ENCODE results near the gene TSKU. TPM values are rescaled to one million over a fixed set of nuclear protein-coding genes. Genes with fewer than 3 reads are reported as not detected.
"Not testable (repeated sequence)": the region's sequence is repeated elsewhere in the genome, so short reads cannot be mapped to it uniquely, and the experiment has no call there.

Gene TSKU, protein sequence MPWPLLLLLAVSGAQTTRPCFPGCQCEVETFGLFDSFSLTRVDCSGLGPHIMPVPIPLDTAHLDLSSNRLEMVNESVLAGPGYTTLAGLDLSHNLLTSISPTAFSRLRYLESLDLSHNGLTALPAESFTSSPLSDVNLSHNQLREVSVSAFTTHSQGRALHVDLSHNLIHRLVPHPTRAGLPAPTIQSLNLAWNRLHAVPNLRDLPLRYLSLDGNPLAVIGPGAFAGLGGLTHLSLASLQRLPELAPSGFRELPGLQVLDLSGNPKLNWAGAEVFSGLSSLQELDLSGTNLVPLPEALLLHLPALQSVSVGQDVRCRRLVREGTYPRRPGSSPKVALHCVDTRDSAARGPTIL
- total RNA-seq: 10 to 100 TPM; 71.2 to 72.8 TPM

DNA sequence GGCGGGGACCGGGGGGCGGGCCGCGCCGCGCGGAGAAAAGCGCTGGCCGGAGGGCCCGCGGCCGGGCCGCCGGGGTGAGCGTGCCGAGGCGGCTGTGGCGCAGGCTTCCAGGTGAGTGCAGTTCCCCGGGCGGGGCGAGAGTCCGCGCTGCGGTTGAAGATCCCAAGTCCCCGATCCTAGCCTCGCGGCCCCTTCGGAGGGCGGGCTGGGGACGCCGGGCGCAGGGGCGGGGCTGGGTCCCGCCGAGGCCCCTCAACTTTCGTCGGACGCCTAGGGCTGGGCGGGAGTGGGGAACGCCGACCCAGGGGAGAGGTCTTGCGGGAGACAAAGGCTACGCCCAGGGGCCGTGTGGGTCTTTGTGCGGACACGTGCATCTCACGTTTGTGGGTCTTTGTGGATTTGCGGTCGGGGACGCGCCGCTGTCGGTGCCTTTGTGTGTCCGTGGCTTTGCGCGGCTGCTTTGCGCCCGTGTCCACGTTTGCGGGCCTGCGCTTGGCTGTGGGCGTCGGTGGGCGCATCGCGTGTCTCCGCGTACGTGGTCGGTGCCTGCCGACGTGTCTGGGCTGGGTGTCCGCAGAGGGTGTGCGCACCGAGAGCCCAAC is at the start of gene TSKU:
Gene TSKU, plus strand, starts transcription at position 63 of the 602 bp plus-strand sequence. CDS start 12,261 bp downstream, outside the sequence.
- Histone ChIP-seq H3K27ac (peak within 1 kb of the TSS; percentile 93 to 94), H3K36me3 (no peaks in the 10 kb centered on the region), H3K4me3 (peak within 1 kb of the TSS; percentile 80 to 86), H3K4me1 (replicated peaks) (no peaks in the 10 kb centered on the region), H3K9me3 (no peaks in the 10 kb centered on the region), H3K27me3 (replicated peaks; ENCODE audit: insufficient read depth) (no peaks in the 10 kb centered on the region)
- WGBS: 2% methylated on average over 42 of the region's 76 CpGs
- intact Hi-C loops (cut with DNase I): no loop called here
- TF ChIP-seq POLR2AphosphoS5 (IDR thresholded peaks at IDR 0.05) (no peak), POLR2A (IDR thresholded peaks at IDR 0.05) (peak; percentile 43)
- TF ChIP-seq, protein P1, sequence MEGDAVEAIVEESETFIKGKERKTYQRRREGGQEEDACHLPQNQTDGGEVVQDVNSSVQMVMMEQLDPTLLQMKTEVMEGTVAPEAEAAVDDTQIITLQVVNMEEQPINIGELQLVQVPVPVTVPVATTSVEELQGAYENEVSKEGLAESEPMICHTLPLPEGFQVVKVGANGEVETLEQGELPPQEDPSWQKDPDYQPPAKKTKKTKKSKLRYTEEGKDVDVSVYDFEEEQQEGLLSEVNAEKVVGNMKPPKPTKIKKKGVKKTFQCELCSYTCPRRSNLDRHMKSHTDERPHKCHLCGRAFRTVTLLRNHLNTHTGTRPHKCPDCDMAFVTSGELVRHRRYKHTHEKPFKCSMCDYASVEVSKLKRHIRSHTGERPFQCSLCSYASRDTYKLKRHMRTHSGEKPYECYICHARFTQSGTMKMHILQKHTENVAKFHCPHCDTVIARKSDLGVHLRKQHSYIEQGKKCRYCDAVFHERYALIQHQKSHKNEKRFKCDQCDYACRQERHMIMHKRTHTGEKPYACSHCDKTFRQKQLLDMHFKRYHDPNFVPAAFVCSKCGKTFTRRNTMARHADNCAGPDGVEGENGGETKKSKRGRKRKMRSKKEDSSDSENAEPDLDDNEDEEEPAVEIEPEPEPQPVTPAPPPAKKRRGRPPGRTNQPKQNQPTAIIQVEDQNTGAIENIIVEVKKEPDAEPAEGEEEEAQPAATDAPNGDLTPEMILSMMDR (IDR thresholded peaks at IDR 0.05): no peak
- no peak for DNase-seq (ENCODE audit: low spot score)

DNA sequence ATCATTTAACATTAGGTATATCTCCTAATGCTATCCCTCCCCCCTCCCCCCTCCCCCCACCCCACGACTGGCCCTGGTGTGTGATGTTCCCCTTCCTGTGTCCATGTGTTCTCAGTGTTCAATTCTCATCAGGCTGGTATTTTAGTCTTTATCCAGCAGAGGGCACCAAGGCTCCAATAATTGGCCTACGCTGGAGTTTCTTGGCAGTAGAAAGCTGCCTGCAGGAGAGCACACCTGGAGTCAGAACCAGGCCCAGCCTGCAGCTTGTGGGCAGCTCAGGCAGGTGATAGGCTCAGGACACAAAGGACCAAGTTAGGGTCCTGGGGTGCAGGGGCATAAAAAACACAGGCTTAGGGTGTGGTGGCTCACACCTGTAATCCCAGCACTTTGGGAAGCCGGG is 49.2 kb upstream of the TSKU start:
- peak; percentile 81 for TF ChIP-seq POLR2AphosphoS5 (IDR thresholded peaks at IDR 0.05)
- TF ChIP-seq, protein P1 (IDR thresholded peaks at IDR 0.05): peak; percentile 40 to 90 (median 73)
- not testable (repeated sequence) for H3K4me1 ChIP-seq (replicated peaks); H3K9me3 ChIP-seq; H3K4me3 ChIP-seq; H3K36me3 ChIP-seq; H3K27me3 ChIP-seq (replicated peaks; ENCODE audit: insufficient read depth); H3K27ac ChIP-seq
- intact Hi-C loops (cut with DNase I): loop anchor here (5.0 to 10.0 kb wide), 2 partner anchors 183 to 311 kb away; no protein-coding TSS in a partner anchor
- peak; percentile 70 for DNase-seq (ENCODE audit: low spot score)
- WGBS: 28% methylated on average over 3 of the region's 3 CpGs

- WGBS: 46% methylated on average over 12 of the region's 12 CpGs
- Histone ChIP-seq H3K36me3 (no peaks in the 10 kb centered on the region), H3K4me1 (replicated peaks) (no peaks in the 10 kb centered on the region), H3K9me3 (no peaks in the 10 kb centered on the region), H3K4me3 (no peak overlapping the region), H3K27ac (peak overlapping the region in 1 of 2 donors; percentile 47), H3K27me3 (replicated peaks; ENCODE audit: insufficient read depth) (no peaks in the 10 kb centered on the region)
- TF ChIP-seq POLR2AphosphoS5 (IDR thresholded peaks at IDR 0.05): peak; percentile 41
- TF ChIP-seq, protein P1 (IDR thresholded peaks at IDR 0.05): no peak
- intact Hi-C loops (cut with DNase I): loop anchor here (1.0 to 10.0 kb wide), 3 partner anchors 65 to 310 kb away; no protein-coding TSS in a partner anchor
- DNase-seq (ENCODE audit: low spot score): peak; percentile 45
These were observed 48.4 kb upstream of the TSKU start for GRCh38 chr11:76734456-76735420.

GRCh38 chr11:76735841-76736240 is 47.3 kb upstream of the TSKU start:
- H3K27me3 ChIP-seq (replicated peaks; ENCODE audit: insufficient read depth): no peaks in the 10 kb centered on the region
- H3K36me3 ChIP-seq: no peaks in the 10 kb centered on the region
- 94% methylated on average over 13 of the region's 13 CpGs for WGBS
- no peaks in the 10 kb centered on the region for H3K9me3 ChIP-seq
- H3K4me3 ChIP-seq: no peak overlapping the region
- no peak for TF ChIP-seq POLR2A (IDR thresholded peaks at IDR 0.05)
- intact Hi-C loops (cut with DNase I): loop anchor here (1.0 to 10.0 kb wide), 2 partner anchors 63 to 309 kb away; no protein-coding TSS in a partner anchor
- no peak for DNase-seq (ENCODE audit: low spot score)
- H3K4me1 ChIP-seq (replicated peaks): no peaks in the 10 kb centered on the region
- no peak overlapping the region for H3K27ac ChIP-seq

- no peaks in the 10 kb centered on the region for H3K27me3 ChIP-seq (replicated peaks; ENCODE audit: insufficient read depth)
- H3K4me3 ChIP-seq: no peak overlapping the region
- H3K36me3 ChIP-seq: no peaks in the 10 kb centered on the region
- intact Hi-C loops (cut with DNase I): loop anchor here (10.0 kb wide), 1 partner anchor 309 kb away; no protein-coding TSS in a partner anchor
- WGBS: 88% methylated on average over 4 of the region's 4 CpGs
- no peaks in the 10 kb centered on the region for H3K4me1 ChIP-seq (replicated peaks)
- no peak for DNase-seq (ENCODE audit: low spot score)
- TF ChIP-seq, protein P1 (IDR thresholded peaks at IDR 0.05): no peak
- TF ChIP-seq POLR2AphosphoS5 (IDR thresholded peaks at IDR 0.05) (no peak), POLR2A (IDR thresholded peaks at IDR 0.05) (no peak)
- H3K9me3 ChIP-seq: no peaks in the 10 kb centered on the region
- no peak overlapping the region for H3K27ac ChIP-seq
These were observed 46.9 kb upstream of the TSKU start for GRCh38 chr11:76736266-76736665.
